B cell (primary cell): Measurements from ENCODE around the gene DCTN4. TPM values are rescaled to one million over a fixed set of nuclear protein-coding genes. Genes with fewer than 3 reads are reported as not detected.

Experiments
- ATAC-seq: fragments of 200-7000 bp; cut with Tn5 transposase; one replicate; pipeline ENCODE4 v1.10.0; 2021; ENCODE audit warnings: low read depth, mild to moderate bottlenecking, moderate number of reproducible peaks, moderate library complexity
- CTCF ChIA-PET: fragments of 350-600 bp; sonication (Branson Sonifier 250); formaldehyde crosslinking; loops from one replicate; lab custom pipeline; 2021; ENCODE audit warnings: antibody characterized with exemption, inconsistent platforms; lab: Charles Lee
- POLR2A ChIA-PET: fragments of 350-600 bp; sonication (Branson Sonifier 250); formaldehyde crosslinking; loops from one replicate; lab custom pipeline; 2021; ENCODE audit warnings: antibody characterized with exemption; lab: Charles Lee
- DNase-seq: peaks from one replicate; pipeline ENCODE4 v3.0.0; 2013
- H2AFZ ChIP-seq: 2 replicates; pipeline ENCODE4 v1.6.1; 2012; ENCODE audit warnings: mild to moderate bottlenecking, low read depth, low read length; ENCODE audit not compliant: insufficient read depth, poor library complexity, severe bottlenecking
- H3K27ac ChIP-seq, 2 donors: 1 replicate in 1 of 2; 2 replicates in 1 of 2; pipeline ENCODE4 v1.5.1; 2012 to 2013; ENCODE audit warnings: low read length in 2 of 2, mild to moderate bottlenecking in 2 of 2, moderate library complexity in 1 of 2
- H3K27me3 ChIP-seq, 4 experiments: fragments of 200-600 bp in 1 of 4; sonication (generic) in 1 of 4; replicated peaks in 1 of 4; 1 replicate in 2 of 4; 2 replicates in 2 of 4; pipeline versions ENCODE4 v1.6.1 to v1.7.0; 2013 to 2016; ENCODE audit warnings: low read length in 3 of 4, mild to moderate bottlenecking in 2 of 4, mixed read lengths in 1 of 4, moderate library complexity in 1 of 4; ENCODE audit not compliant: insufficient read depth in 4 of 4, control insufficient read depth in 3 of 4; ENCODE audit errors: control extremely low read depth in 1 of 4
- H3K36me3 ChIP-seq, 2 experiments: replicated peaks in 1 of 2; 1 replicate in 1 of 2; 2 replicates in 1 of 2; pipeline versions ENCODE4 v1.6.1 to v1.7.1; 2013; ENCODE audit warnings: low read length in 1 of 2; ENCODE audit not compliant: insufficient read depth in 2 of 2, control insufficient read depth in 1 of 2; ENCODE audit errors: control extremely low read depth in 1 of 2, extremely low read depth in 1 of 2
- H3K4me1 ChIP-seq, 2 donors: fragments of 200-600 bp in 1 of 2; sonication (generic) in 1 of 2; 1 replicate in 1 of 2; 2 replicates in 1 of 2; pipeline versions ENCODE4 v1.5.1 to v1.6.1; 2013 to 2017; ENCODE audit warnings: low read length in 2 of 2; ENCODE audit not compliant: control insufficient read depth in 2 of 2, insufficient read depth in 2 of 2
- H3K4me2 ChIP-seq: replicated peaks from 2 replicates; pipeline ENCODE3; 2012; ENCODE audit warnings: mild to moderate bottlenecking, low read depth, low read length; ENCODE audit not compliant: poor library complexity, severe bottlenecking
- H3K4me3 ChIP-seq, 5 experiments: fragments of 200-600 bp in 1 of 5; sonication (generic) in 1 of 5; 1 replicate in 3 of 5; 2 replicates in 2 of 5; pipeline versions ENCODE4 v1.5.1 to v1.7.0; 2011 to 2016; ENCODE audit warnings: low read length in 4 of 5, mild to moderate bottlenecking in 4 of 5, low read depth in 2 of 5, control low read depth in 1 of 5, moderate library complexity in 1 of 5; ENCODE audit not compliant: insufficient read depth in 1 of 5; ENCODE audit errors: control extremely low read depth in 1 of 5, extremely low read depth in 1 of 5
- H3K79me2 ChIP-seq: fragments of 200-600 bp; sonication (generic); one replicate; pipeline ENCODE4 v1.6.0; 2016; ENCODE audit warnings: low read length; ENCODE audit not compliant: control insufficient read depth, insufficient read depth
- H3K9ac ChIP-seq: fragments of 200-600 bp; sonication (generic); 2 replicates; pipeline ENCODE4 v1.6.1; 2017; ENCODE audit warnings: mild to moderate bottlenecking, low read length, moderate library complexity
- H3K9me3 ChIP-seq, 3 donors: one replicate each; pipeline versions ENCODE4 v1.6.1 to v1.7.1; 2013; ENCODE audit warnings: low read length in 2 of 3; ENCODE audit not compliant: control insufficient read depth in 2 of 3, insufficient read depth in 1 of 3; ENCODE audit errors: control extremely low read depth in 1 of 3
- H4K20me1 ChIP-seq: 2 replicates; pipeline ENCODE4 v1.6.0; 2012; ENCODE audit warnings: mild to moderate bottlenecking, low read length; ENCODE audit not compliant: insufficient read depth, control insufficient read depth, poor library complexity, severe bottlenecking
- H3K27ac Mint-ChIP-seq: one replicate; pipeline ENCODE4 v1.8.0; 2021; ENCODE audit warnings: mixed read lengths
- H3K27me3 Mint-ChIP-seq: one replicate; pipeline ENCODE4 v1.8.0; 2021; ENCODE audit warnings: mixed read lengths
- H3K4me1 Mint-ChIP-seq: one replicate; pipeline ENCODE4 v1.8.0; 2021; ENCODE audit warnings: mixed read lengths
- H3K4me3 Mint-ChIP-seq: one replicate; pipeline ENCODE4 v1.8.0; 2021; ENCODE audit warnings: mixed read lengths
- H3K9me3 Mint-ChIP-seq: one replicate; pipeline ENCODE4 v1.8.0; 2022; ENCODE audit warnings: mixed read lengths; ENCODE audit not compliant: insufficient read depth
- EZH2 ChIP-seq: IDR thresholded peaks from 2 replicates; pipeline ENCODE4 v1.6.1; 2012; ENCODE audit warnings: borderline replicate concordance, low read depth, mild to moderate bottlenecking, moderate library complexity, low read length; ENCODE audit not compliant: insufficient read depth, poor library complexity, severe bottlenecking
- WGBS: methylation state at CpG from one replicate; pipeline ENCODE4 v1.1.5; 2013; ENCODE audit warnings: missing lambda C conversion rate; ENCODE audit not compliant: insufficient coverage; 5-methylcytosine and 5-hydroxymethylcytosine counted together
- intact Hi-C: fragments of 100-400 bp; cut with micrococcal nuclease; formaldehyde crosslinking; loops from one replicate; pipeline ENCODE4 v1.10.0; 2022
- polyA plus RNA-seq: library from polyadenylated mRNA; depleted of rRNA; stranded (reverse); fragments of >200 nt; gene quantifications from 2 replicates; pipeline ENCODE4 v1.2.3, GENCODE V29; 2012
- total RNA-seq, 2 donors: library from RNA; stranded (reverse); fragments of 120-200 nt in 1 of 2; gene quantifications; 1 replicate in 1 of 2; 2 replicates in 1 of 2; pipeline versions ENCODE4 v1.2.3 to v1.2.4, GENCODE V29; 2013 to 2022
- TF ChIP-seq, protein P1 (sequence below): fragments of 200-600 bp; IDR thresholded peaks from one replicate; pipeline ENCODE4 v1.8.0; 2022; ENCODE audit warnings: antibody characterized with exemption, mild to moderate bottlenecking

DCTN4 gene
- total and polyA plus RNA-seq, 2 donors (not counting 1 experiment from before 2014, with no cell fraction given): 11.2 to 54.4 TPM

DNA sequence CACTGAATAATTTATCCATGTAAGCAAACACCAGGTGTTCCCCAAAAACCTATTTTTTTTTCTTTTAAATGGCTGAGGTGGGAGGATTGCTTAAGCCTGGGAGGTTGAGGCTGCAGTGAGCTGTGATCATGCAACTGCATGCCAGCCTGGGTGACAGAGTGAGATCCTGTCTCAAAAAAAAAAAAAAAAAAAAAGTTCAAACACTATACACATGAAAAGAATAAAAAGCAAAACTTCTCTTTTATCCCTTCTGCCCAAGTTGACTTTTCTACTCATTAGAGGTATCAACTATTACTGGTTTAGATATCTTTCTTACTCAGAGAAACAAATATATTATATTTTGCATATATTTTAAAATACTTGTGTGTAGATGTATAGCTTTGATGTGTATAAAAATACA lies 17.8 kb downstream of the DCTN4 start:
- Histone ChIP-seq H3K27ac (no peak overlapping the region), H3K27me3 (no peaks in the 10 kb centered on the region), H3K36me3 (peaks cover 0 to 19% of the 10 kb centered on the region in 2 experiments), H3K4me3 (no peak overlapping the region), H3K9ac (no peak overlapping the region), H3K4me2 (no peak overlapping the region), H3K79me2 (peaks cover 59% of the 10 kb centered on the region), H4K20me1 (peaks cover 40% of the 10 kb centered on the region), H3K4me1 (no peaks in the 10 kb centered on the region), H2AFZ (no peak overlapping the region), H3K9me3 (peaks cover 0 to 2% (median 0%) of the 10 kb centered on the region in 3 donors)
- Mint-ChIP-seq H3K4me1 (peaks cover 27% of the 10 kb centered on the region), H3K4me3 (no peak overlapping the region), H3K27ac (no peak overlapping the region), H3K27me3 (no peaks in the 10 kb centered on the region), H3K9me3 (peaks cover 9% of the 10 kb centered on the region)
- ChIA-PET POLR2A (no interaction called here), CTCF (no interaction called here)
- no peak for TF ChIP-seq EZH2
- TF ChIP-seq, protein P1, sequence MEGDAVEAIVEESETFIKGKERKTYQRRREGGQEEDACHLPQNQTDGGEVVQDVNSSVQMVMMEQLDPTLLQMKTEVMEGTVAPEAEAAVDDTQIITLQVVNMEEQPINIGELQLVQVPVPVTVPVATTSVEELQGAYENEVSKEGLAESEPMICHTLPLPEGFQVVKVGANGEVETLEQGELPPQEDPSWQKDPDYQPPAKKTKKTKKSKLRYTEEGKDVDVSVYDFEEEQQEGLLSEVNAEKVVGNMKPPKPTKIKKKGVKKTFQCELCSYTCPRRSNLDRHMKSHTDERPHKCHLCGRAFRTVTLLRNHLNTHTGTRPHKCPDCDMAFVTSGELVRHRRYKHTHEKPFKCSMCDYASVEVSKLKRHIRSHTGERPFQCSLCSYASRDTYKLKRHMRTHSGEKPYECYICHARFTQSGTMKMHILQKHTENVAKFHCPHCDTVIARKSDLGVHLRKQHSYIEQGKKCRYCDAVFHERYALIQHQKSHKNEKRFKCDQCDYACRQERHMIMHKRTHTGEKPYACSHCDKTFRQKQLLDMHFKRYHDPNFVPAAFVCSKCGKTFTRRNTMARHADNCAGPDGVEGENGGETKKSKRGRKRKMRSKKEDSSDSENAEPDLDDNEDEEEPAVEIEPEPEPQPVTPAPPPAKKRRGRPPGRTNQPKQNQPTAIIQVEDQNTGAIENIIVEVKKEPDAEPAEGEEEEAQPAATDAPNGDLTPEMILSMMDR: no peak
- no peak for DNase-seq
- no peak for ATAC-seq
- intact Hi-C loops: no loop called here

DNA sequence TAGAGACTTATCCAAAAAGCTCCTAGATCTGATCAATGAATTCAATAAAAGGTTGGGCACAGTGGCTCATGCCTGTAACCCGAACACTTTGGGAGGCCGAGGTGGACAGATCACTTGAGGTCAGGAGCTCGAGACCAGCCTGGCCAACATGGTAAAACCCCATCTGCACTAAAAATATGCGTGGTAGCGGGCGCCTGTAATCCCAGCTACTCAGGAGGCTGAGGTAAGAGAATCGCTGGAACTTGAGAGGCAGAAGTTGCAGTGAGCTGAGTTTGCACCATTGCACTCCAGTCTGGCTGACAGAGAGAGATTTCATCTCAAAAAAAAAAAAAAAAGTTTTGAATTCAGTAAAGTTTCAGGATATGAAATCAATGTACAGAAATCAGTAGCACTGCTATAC lies 20.0 kb downstream of the DCTN4 start:
- ChIA-PET CTCF (interaction anchor here (0.7 kb wide), 1 partner anchor 13 kb away, joined by 3 read pairs; no protein-coding TSS in a partner anchor), POLR2A (no interaction called here)
- TF ChIP-seq, protein P1: no peak
- TF ChIP-seq EZH2: no peak
- no peak for ATAC-seq
- H3K4me2 ChIP-seq: no peak overlapping the region
- H3K9me3 Mint-ChIP-seq: peaks cover 11% of the 10 kb centered on the region
- H3K27ac Mint-ChIP-seq: no peak overlapping the region
- no peak overlapping the region for H3K4me3 ChIP-seq
- no peak overlapping the region for H2AFZ ChIP-seq
- intact Hi-C loops: no loop called here
- H3K4me1 ChIP-seq: peaks cover 6 to 8% of the 10 kb centered on the region in 2 donors
- H3K27ac ChIP-seq: no peak overlapping the region
- no peaks in the 10 kb centered on the region for H3K27me3 ChIP-seq
- peaks cover 0 to 11% (median 2%) of the 10 kb centered on the region in 3 donors for H3K9me3 ChIP-seq
- peaks cover 37% of the 10 kb centered on the region for H3K4me1 Mint-ChIP-seq
- 93% methylated on average over 3 of the region's 7 CpGs for WGBS
- peaks cover 67% of the 10 kb centered on the region for H3K79me2 ChIP-seq
- peaks cover 0 to 29% of the 10 kb centered on the region in 2 experiments for H3K36me3 ChIP-seq
- peaks cover 52% of the 10 kb centered on the region for H4K20me1 ChIP-seq
- no peak for DNase-seq
- no peak overlapping the region for H3K9ac ChIP-seq
- no peaks in the 10 kb centered on the region for H3K27me3 Mint-ChIP-seq
- no peak overlapping the region for H3K4me3 Mint-ChIP-seq
